Osteocyte (in vitro differentiated cells): ENCODE data around the gene LAX1. TPM values are rescaled to one million over a fixed set of nuclear protein-coding genes. Genes with fewer than 3 reads are reported as not detected.
"Not testable (repeated sequence)": the region's sequence is repeated elsewhere in the genome, so short reads cannot be mapped to it uniquely, and the experiment has no call there.

ENCODE experiments used
- DNase-seq: peaks from one replicate; pipeline ENCODE4 v3.0.0; 2021; ENCODE audit warnings: mixed read lengths; ENCODE audit not compliant: unreplicated experiment; ENCODE audit errors: extremely low spot score
- H3K27ac Mint-ChIP-seq: one replicate; pipeline ENCODE4 v1.8.0; 2021; ENCODE audit warnings: mild to moderate bottlenecking, mixed read lengths; ENCODE audit not compliant: unreplicated experiment
- H3K27me3 Mint-ChIP-seq: one replicate; pipeline ENCODE4 v1.8.0; 2021; ENCODE audit warnings: mixed read lengths; ENCODE audit not compliant: unreplicated experiment
- H3K36me3 Mint-ChIP-seq: one replicate; pipeline ENCODE4 v1.8.0; 2021; ENCODE audit warnings: mixed read lengths; ENCODE audit not compliant: unreplicated experiment
- H3K4me1 Mint-ChIP-seq: one replicate; pipeline ENCODE4 v1.8.0; 2021; ENCODE audit warnings: mixed read lengths; ENCODE audit not compliant: unreplicated experiment
- H3K4me3 Mint-ChIP-seq: one replicate; pipeline ENCODE4 v1.8.0; 2021; ENCODE audit warnings: mild to moderate bottlenecking, moderate library complexity, mixed read lengths; ENCODE audit not compliant: unreplicated experiment
- H3K9me3 Mint-ChIP-seq: one replicate; pipeline ENCODE4 v1.8.0; 2021; ENCODE audit warnings: mixed read lengths; ENCODE audit not compliant: unreplicated experiment
- total RNA-seq: library from RNA; stranded (reverse); gene quantifications from 2 replicates; pipeline ENCODE4 v1.2.1, GENCODE V29; 2021
- TF ChIP-seq, protein P1 (sequence below): fragments of 200-600 bp; sonication (generic); IDR thresholded peaks from 2 replicates; pipeline ENCODE4 v1.5.0; 2021; ENCODE audit warnings: antibody characterized with exemption, mild to moderate bottlenecking, moderate library complexity

The LAX1 gene
- total RNA-seq, 1 donor from 2014 or later = not detected

- H3K9me3 Mint-ChIP-seq = no peaks in the 10 kb centered on the region
- no peak overlapping the region for H3K4me3 Mint-ChIP-seq
- no peak for DNase-seq
Measured at GRCh38 chr1:203781962-203782361, 17.0 kb downstream of the LAX1 start.

GRCh38 chr1:203789966-203790365, 25.0 kb downstream of the LAX1 start:
- no peak overlapping the region for H3K4me3 Mint-ChIP-seq
- TF ChIP-seq, protein P1, sequence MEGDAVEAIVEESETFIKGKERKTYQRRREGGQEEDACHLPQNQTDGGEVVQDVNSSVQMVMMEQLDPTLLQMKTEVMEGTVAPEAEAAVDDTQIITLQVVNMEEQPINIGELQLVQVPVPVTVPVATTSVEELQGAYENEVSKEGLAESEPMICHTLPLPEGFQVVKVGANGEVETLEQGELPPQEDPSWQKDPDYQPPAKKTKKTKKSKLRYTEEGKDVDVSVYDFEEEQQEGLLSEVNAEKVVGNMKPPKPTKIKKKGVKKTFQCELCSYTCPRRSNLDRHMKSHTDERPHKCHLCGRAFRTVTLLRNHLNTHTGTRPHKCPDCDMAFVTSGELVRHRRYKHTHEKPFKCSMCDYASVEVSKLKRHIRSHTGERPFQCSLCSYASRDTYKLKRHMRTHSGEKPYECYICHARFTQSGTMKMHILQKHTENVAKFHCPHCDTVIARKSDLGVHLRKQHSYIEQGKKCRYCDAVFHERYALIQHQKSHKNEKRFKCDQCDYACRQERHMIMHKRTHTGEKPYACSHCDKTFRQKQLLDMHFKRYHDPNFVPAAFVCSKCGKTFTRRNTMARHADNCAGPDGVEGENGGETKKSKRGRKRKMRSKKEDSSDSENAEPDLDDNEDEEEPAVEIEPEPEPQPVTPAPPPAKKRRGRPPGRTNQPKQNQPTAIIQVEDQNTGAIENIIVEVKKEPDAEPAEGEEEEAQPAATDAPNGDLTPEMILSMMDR = no peak
- no peak for DNase-seq
- no peaks in the 10 kb centered on the region for H3K27me3 Mint-ChIP-seq
- H3K27ac Mint-ChIP-seq = no peak overlapping the region
- H3K4me1 Mint-ChIP-seq = peaks cover 4% of the 10 kb centered on the region
- no peaks in the 10 kb centered on the region for H3K9me3 Mint-ChIP-seq
- no peaks in the 10 kb centered on the region for H3K36me3 Mint-ChIP-seq

More at GRCh38 chr1:203781962-203782361, 17.0 kb downstream of the LAX1 start:
- Mint-ChIP-seq H3K4me1 (no peaks in the 10 kb centered on the region), H3K27ac (no peak overlapping the region), H3K27me3 (peaks cover 2% of the 10 kb centered on the region), H3K36me3 (no peaks in the 10 kb centered on the region)
- TF ChIP-seq, protein P1 = no peak

- H3K9me3 Mint-ChIP-seq = no peaks in the 10 kb centered on the region
- no peaks in the 10 kb centered on the region for H3K27me3 Mint-ChIP-seq
- DNase-seq = no peak
- no peak overlapping the region for H3K4me3 Mint-ChIP-seq
- H3K4me1 Mint-ChIP-seq = peaks cover 7% of the 10 kb centered on the region
- no peaks in the 10 kb centered on the region for H3K36me3 Mint-ChIP-seq
- TF ChIP-seq, protein P1 = no peak
- H3K27ac Mint-ChIP-seq = no peak overlapping the region
Measured at GRCh38 chr1:203791498-203791897, 26.5 kb downstream of the LAX1 start.

DNA sequence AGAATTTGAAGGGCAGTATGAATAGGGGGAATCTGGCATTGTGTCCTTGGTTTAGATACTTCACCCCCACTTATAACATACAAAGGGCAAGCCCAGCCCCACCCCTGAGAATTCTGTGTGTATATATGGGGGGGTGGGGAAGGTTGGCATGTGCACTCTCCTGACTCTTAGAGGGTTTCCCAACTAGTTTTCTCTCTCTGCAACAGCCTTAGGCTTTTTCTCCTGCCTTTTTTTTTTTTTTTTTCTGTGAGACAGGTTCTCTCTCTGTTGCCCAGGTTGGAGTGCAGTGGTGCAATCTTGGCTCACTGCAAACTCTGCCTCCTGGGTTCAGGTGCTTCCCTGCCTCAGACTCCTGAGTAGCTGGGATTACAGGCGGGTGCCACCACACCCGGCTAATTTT, 27.5 kb downstream of the LAX1 start:
- TF ChIP-seq, protein P1 = no peak
- Mint-ChIP-seq H3K27me3 (no peaks in the 10 kb centered on the region), H3K4me3 (no peak overlapping the region), H3K36me3 (peaks cover 7% of the 10 kb centered on the region), H3K27ac (no peak overlapping the region), H3K4me1 (peaks cover 15% of the 10 kb centered on the region), H3K9me3 (peaks cover 3% of the 10 kb centered on the region)
- DNase-seq = no peak

DNA sequence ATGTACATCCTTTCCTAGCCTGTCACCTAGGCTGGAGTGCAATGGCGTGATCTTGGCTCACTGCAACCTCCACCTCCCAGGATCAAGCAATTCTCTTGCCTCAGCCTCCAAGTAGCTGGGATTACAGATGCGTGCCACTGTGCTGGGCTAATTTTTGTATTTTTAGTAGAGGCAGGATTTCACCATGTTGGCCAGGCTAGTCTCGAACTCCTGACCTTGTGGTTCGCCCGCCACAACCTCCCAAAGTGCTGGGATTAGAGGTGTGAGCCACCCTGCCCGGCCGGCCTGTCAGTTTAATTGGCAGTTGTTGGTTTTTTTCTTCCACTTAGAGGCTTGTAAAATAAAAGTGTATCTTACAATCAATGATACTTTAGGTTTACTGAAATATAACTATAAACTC, 28.6 kb downstream of the LAX1 start:
- peak; percentile 19 for DNase-seq
- peaks cover 17% of the 10 kb centered on the region for H3K36me3 Mint-ChIP-seq
- H3K27me3 Mint-ChIP-seq, H3K27ac Mint-ChIP-seq, H3K4me3 Mint-ChIP-seq, H3K9me3 Mint-ChIP-seq: not testable (repeated sequence)
- H3K4me1 Mint-ChIP-seq = peaks cover 24% of the 10 kb centered on the region
